Amniotic epithelial cell (primary cell): ENCODE data around the gene PROX1.

ENCODE experiments used
- DNase-seq: peaks from one replicate; pipeline ENCODE4 v3.0.0-alpha.2; 2010; ENCODE audit warnings: low read depth

PROX1 gene

DNA sequence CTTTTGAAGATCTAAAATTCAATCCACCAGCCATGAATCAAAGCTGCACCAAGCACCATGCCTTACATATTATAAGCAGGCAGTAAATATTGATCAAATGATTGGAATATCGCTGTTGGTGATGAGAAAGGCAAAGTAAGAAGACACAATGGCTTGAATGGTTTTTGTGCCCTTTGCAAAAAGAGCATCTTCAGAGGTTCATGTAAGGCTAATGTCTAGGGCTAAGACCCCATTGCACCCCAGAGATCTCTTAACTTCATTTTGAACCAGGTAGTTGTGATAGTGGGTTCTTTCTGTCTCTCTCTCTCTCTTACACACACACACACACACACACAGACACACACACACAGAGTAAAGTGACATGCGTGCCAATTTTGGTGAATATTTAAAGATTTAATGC lies 12.0 kb downstream of the PROX1 start:
- no peak for DNase-seq

DNA sequence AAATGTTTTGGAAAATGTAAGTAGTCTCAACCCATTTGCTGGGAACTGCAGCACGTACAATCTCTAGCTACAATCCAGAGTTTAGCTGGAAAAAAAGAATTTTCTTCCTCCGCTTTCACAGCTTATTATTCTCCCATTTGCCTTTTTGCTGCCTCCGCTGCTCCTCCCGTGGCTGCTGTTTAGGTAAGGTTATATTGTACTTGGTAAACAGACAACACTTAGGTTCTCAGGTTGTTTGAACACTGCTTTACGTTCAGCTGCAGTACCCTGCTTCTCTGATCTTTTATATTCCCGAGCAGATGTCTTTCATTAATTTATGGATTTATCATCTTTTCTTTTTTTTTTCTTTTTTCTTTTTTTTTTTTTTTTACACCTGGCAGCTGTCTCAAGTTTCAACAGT lies 14.3 kb downstream of the PROX1 start:
- DNase-seq = no peak

DNA sequence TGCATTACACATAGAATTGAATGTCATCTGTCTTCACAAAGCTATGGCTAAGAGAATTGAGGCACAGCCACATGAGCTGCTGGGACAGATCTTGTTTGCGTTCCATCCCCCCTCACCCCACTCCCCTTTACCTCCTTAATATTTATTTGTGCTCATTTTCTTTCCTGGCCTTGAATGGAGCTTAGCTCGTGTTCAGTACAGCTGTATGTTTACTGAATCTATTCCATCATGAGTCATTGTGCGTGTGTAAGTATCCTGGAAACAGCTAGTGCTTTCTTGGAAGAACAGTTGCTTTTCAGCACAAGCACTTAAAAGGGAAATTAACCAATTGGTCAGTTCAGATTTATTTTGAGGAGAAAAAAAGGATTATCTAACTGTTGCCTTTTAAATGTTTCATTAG lies 14.7 kb downstream of the PROX1 start:
- DNase-seq = peak; percentile 49

DNA sequence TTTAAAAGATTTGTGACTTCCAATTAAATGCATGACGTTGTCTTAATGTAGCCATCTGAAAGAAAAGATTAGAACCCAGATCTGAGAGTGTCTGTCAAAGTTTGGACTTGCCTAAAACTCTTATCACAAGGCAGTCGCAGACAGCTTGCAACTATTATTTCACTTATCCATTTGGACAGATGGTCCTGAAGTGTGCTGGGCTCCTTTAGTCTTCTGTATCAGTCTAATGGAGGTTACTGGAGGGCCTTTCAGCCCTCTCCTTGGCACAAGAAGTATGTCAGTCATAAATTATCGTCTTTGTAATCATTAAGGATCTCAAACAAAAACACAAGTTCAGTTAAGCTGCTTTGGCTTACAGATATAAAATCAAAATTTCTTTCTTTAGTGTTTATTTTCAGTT lies 15.5 kb downstream of the PROX1 start:
- DNase-seq = no peak

DNA sequence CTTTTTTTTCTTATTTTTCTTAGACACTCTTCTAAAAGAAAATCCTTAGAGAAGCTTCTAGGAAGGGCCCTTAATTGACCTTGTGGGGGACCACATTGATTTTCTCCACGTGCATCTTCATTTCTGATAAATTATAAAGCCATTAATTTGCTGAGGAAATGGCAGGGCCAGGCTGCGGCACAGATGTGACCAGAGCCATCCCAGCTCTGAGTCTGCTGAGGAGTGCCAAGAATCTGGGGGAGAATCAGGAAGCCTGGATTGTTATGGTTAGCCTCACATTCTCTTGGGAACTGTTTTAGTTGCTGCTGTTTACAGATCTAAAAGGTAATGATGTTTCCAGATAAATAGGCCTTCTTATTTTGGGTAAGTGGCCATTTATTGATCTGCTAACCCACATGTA lies 16.2 kb downstream of the PROX1 start:
- no peak for DNase-seq

- no peak for DNase-seq
Observed at GRCh38 chr1:214004795-214005194, 17.0 kb downstream of the PROX1 start.

DNA sequence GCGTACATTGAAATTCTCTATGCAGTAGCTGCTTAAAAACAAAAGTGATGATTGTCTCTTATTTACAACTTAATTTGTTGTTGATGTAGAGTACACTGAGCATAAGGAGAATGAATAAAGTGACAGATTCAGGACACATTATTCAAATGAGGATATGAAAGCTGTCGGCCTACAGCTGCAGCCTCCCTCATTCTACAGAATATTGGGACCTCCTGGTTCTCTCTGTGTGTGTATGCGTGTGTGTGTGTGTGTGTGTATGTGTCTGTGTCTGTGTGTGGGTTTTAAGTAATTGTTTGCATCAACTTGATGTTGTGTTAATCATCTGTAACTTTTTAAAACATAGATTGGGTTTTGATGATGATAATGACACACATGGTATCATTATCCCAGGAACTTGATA lies 17.9 kb downstream of the PROX1 start:
- DNase-seq = no peak

- DNase-seq = no peak
Observed at GRCh38 chr1:214006845-214007244, 19.1 kb downstream of the PROX1 start.

DNA sequence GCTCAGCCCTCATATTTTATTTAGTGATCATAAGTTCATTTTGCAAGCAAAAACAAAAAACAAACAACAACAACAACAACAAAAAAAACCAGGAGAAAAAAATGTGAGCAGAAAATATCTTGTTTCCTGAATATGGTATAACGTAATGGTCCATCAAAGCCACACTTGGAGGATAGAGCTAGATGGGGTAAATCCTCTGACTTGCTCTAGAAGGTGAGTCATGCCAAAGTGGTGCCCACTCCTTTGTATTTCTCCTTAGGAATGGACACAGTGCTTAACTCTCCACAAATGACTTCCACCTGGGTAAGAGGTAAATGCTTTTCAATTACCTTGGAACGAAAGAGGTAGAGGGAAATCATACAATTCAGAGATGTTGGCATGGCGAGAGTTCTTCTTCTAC lies 20.6 kb downstream of the PROX1 start:
- DNase-seq = no peak

- no peak for DNase-seq
Observed at GRCh38 chr1:214008791-214009422, 21.1 kb downstream of the PROX1 start.

DNA sequence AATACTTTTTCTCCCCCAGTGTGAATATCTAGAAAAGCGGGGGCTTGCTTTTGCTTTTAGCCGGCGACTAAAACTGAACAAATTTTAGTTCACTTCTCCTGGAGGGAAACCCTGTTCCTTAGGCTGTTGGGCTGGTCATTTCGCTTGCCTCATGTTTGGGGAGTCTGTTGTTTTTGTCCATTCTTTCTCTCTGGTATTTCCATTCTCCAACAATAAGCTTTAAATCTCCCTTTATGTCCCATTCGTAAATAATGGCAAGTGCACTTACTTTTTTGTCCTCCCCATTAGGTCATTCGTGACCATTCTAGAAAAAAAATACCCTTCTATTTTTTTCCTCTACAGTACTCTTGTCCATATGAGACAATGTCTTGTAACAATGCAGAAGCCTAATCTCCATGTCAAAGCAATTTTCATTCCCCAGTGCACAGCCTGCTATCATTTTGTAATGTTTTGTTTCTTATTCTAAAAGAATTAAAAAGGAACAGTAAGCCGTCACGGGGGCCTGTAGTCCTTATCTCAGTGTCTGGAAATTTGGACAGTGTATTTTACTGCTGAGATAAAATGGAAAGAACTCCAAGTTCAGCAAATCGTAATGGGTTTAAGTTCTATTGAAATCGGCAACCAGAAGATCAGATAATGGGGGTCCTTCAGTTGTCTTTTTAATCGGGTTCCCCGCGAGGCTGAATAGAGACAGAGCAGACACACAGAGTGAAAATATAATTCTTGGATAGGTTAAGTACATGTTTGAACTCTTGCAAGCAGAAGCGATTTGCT lies 21.8 kb downstream of the PROX1 start:
- no peak for DNase-seq

- no peak for DNase-seq
Observed at GRCh38 chr1:214010197-214010573, 22.4 kb downstream of the PROX1 start.

DNA sequence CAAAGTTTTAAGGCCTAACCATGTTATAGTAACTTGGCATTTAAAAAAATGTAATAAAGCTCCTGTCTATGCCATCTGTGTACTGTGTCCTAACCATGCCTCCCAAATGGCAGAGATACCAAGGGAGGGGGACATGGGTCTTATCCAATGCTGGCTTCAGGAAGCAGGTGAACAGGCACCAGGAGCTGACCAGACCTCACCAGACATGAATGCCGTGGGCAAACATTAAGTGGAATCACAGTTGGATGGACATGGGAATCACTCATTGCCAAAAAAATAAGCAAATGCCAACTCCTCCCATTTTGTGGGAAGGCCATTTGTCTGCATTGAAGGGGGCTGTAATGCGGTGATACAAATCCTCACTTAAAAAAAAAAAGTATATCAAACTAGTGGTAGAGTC lies 22.9 kb downstream of the PROX1 start:
- no peak for DNase-seq

DNA sequence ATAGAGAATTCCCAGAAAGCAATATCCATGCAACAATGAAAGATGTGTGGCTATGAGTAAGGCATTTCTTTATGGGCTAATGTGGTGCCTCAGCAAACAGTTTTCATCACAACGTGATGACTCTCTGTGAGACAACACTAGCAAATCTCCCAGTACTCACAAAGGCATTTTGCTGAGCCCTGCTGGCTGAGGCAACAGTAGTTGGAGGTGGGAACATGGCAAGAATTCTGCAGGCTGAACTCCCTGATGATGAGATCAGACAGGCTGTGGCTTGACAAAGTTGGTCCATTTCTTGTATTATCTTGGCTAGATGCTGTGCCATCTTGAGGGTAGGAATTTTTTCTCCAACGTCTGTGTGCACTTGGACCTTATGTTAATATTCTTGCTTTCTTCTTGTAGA lies 24.6 kb downstream of the PROX1 start:
- DNase-seq = no peak

- DNase-seq = no peak
Observed at GRCh38 chr1:214013614-214014377, 26.0 kb downstream of the PROX1 start.

DNA sequence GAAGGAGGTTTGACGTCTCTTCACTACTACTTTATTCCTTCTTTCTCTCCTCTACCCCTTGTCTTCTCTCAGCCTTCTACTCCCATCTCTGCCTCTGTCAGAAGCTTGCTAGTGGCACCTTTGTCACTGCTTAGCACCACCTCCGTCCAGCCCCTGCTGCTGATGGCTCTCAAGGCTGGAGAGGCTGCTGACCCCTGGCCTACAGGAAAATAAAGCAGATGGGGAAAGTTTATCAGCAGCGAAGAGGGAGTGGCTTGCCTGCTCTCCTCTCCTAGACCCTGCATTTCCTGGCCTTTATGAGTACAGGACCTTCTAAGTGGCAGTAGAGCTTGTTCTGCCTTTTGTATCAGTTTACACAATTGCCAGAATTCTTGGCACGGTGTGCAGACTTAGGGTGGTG lies 27.0 kb downstream of the PROX1 start:
- DNase-seq = no peak

DNA sequence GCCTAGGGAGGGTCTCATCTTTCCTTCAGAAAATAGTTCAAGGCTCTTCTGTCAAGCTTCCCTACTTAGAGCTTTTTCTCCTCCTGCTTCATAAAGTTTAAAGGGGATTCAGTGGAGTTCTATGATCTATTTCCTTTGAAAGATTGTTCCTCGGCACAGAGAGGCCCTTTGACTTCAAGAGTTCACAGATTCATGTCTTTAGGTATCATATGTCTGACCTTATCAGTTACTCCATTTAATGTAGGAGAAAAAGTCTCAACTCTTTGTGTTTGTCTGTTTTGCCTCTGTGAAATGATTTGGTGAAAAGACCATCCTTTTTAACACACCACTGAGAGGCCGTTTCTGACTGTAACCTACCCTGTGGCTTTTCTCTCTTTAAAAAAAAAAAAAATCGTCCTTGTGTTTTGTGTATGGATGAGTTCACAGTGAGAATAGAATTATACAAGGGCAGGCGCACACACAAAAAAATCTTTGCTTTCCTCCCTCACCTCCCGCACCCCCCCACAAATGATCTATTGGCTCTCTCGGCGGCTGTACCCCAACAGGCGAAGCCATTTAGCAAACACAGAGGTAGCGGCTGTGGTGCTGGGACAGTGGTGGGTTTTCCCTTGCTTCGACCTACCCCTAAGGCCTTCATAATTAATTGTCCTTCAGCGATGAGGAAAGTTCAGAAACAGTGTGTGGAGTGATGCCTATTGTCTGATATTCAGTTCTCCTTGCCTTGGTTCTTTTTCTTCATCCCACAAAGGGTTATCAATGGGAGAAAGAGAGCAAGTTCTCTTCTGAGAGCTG lies 29.6 kb downstream of the PROX1 start:
- DNase-seq = no peak

DNA sequence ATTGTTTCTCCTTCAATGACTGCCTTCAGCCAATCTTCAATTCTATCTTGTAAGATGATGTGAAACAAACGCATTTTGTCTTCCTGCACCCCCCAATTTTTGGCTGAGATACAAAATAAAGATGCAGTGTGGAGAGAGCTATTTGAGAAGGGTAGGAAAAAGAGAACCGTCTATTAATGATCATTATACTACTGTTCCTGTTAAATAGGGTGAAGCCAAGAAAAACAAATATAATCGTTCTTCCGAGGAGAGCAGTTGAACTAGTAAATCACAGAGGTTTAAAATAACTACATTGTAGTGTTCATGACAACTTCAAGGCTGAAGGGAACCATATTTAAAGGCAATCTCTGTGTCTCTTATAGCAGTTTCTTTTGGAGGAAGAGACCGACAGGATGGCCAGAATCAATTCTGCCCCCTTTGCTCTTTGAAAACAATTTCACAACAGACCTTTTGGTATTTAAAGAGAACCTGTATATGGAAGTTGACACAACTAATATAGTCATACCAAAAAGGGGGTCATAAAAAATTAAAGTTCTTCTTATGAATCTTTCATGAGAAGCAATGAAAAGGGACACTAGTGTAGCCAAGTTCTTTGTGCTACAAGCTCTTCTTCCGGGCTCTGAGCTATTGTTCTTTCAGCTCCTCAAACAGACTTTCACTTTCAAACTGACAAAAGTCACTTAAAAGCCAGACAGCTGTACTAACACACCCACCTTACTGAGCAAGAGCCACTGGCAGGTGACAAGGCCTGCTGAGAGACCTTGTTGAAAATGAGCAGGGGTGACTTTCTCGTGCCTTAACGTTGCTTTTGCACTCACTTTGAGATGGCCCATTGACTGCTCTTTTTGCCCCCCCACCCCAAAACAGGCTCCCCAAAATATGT lies 30.9 kb downstream of the PROX1 start:
- DNase-seq = no peak

DNA sequence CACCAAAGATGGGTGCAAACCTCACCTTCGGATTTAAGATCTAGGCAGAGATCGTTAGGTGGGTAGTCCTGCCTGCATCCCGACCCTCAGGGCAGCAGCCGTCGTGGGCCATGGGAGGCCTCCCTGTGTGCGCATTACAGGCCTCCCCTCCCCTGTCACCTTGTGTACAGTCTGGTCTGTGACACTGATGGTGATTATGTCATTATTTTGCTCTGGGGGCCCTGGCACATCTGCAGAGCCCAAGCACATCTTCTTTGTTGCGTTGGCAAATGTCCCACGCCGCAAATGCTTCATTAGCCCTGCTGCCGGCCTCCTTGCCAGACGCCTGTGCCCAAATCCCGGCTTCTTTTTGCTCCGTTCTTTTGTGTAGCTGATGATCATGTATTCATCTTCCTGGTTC lies 31.7 kb downstream of the PROX1 start:
- no peak for DNase-seq

DNA sequence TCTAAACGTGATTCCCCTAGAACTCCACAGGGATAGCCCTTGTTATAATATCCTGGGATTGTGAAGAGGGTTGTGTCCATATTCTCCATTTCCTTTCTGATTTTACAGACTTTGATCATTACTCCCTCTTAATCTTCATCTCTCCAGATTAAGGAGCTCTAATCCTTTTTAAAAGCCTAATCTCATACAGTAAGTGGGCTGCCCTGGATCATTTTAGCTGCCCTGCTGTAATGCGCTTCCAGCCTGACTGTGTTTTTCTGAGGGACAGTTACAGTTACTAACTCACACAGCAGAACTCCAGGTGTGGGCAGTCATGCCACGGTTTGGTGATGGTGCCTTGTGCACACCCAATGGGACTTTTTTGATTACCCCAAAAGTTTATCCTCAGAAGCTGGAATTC lies 33.5 kb downstream of the PROX1 start:
- no peak for DNase-seq

DNA sequence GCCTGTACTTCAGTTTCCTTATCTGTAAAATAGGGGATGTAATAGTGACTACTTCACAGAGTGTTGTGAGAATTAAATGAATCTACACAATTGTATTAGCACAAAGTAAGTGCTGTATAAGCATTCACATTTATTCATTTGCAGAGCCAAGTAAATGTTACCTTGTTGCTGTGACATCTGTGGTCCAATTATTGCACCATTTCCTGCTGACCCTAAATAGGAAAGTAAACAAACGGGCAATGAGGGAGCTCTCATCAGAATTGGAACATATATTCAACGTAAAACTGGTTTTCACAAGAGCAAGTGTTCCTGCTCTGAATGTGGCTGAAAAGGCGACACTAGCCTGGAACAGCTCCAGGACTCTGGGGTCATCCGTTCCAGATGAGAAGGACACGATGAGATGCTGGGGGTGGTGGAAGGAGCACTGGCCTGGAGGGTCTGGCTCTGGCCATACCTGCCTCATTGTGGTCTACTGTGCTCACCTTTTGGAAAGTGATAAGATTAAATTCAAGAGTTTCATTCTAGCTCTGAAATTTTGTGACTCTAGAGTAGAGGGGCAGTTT lies 34.5 kb downstream of the PROX1 start:
- DNase-seq = no peak
